ENCODE measurements around the gene INSYN1. TPM values are rescaled to one million over a fixed set of nuclear protein-coding genes. Genes with fewer than 3 reads are reported as not detected.
A peak's percentile ranks its signal among the peaks of the same experiment; 100 is the strongest.

INSYN1 gene
- total and polyA plus RNA-seq, 8 donors, result 0.14 to 39.7 (median 7.5) TPM

- DNase-seq, result no peak
- Histone ChIP-seq H3K27ac (peak overlapping the region in 4 of 5 donors; percentile 18 to 50 (median 34)), H3K36me3 (peaks cover 0 to 15% (median 11%) of the 10 kb centered on the region in 4 donors), H3K27me3 (no peaks in the 10 kb centered on the region), H3K9me3 (no peaks in the 10 kb centered on the region), H3K4me3 (no peak overlapping the region), H3K4me1 (peaks cover 15 to 59% (median 41%) of the 10 kb centered on the region in 4 donors)
- intact Hi-C loops (cut with DNase I; ENCODE audit: low total_unique reads), result no loop called here
- TF ChIP-seq POLR2AphosphoS5 (IDR thresholded peaks at IDR 0.05) (no peak), POLR2A (IDR thresholded peaks at IDR 0.05) (no peak), CTCF (IDR thresholded peaks at IDR 0.05) (no peak), EP300 (IDR thresholded peaks at IDR 0.05) (no peak)
- 71 to 81% (median 79%) methylated on average over 16 of the region's 16 CpGs for WGBS, 5 donors
These were observed 57.1 kb downstream of the INSYN1 start for GRCh38 chr15:73695773-73696640.

DNA sequence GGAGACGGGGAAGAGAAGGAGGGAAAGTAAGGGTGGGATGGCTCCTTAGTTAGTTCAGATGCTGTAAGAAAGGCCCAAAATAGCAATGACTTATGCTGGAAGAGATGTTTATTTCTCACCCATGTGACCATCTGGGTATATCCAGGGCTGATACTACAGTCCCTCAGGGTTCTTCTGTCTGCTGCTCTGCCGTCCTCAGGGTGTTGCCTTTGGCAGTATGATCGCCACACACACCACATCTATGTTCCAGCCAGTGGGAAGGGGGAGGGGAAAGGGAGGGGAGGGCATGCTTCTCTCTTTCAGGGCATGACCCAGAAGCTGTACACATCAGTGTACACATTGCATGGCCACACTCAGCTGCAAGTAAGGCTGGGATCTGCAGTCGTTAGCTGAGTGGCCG is 58.7 kb downstream of the INSYN1 start:
- Histone ChIP-seq H3K27me3 (no peaks in the 10 kb centered on the region), H3K9me3 (no peaks in the 10 kb centered on the region), H3K36me3 (peaks cover 0 to 10% (median 6%) of the 10 kb centered on the region in 4 donors), H3K4me3 (no peak overlapping the region), H3K27ac (no peak overlapping the region), H3K4me1 (peaks cover 15 to 74% (median 46%) of the 10 kb centered on the region in 4 donors)
- no peak for TF ChIP-seq POLR2A (IDR thresholded peaks at IDR 0.05)
- no peak for TF ChIP-seq POLR2AphosphoS5 (IDR thresholded peaks at IDR 0.05)
- no peak for TF ChIP-seq CTCF (IDR thresholded peaks at IDR 0.05)
- TF ChIP-seq EP300 (IDR thresholded peaks at IDR 0.05), result no peak
- intact Hi-C loops (cut with DNase I; ENCODE audit: low total_unique reads), result no loop called here
- DNase-seq, result no peak
- 45 to 63% (median 58%) methylated on average over 5 of the region's 5 CpGs for WGBS, 5 donors

DNA sequence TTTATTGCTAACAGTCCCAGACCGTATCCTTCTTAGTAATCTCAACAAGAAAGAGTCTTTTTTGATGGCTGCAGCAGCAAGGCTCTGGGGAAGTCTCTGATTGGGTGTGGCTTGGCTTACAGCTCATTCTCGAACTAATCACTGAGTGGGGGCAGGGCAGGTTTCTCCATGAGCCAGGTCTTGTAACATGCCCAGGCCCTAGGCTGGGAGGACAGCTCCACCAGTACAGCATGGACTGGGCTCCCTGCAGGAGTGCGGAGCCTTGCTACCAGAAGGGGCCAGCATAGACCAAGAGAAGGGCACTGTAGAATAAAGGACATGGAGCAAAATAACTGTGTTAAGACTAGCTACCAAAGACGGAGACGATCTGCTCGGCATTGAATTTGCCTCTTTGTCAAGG is 61.8 kb downstream of the INSYN1 start:
- H3K9me3 ChIP-seq, result no peaks in the 10 kb centered on the region
- H3K4me1 ChIP-seq, result peaks cover 26 to 86% (median 51%) of the 10 kb centered on the region in 4 donors
- TF ChIP-seq CTCF (IDR thresholded peaks at IDR 0.05) (peak in 1 of 7 experiments; percentile 14), POLR2A (IDR thresholded peaks at IDR 0.05) (no peak), EP300 (IDR thresholded peaks at IDR 0.05) (no peak), POLR2AphosphoS5 (IDR thresholded peaks at IDR 0.05) (no peak)
- WGBS, 5 donors, result 49 to 59% (median 53%) methylated on average over 6 of the region's 6 CpGs
- no peak overlapping the region for H3K4me3 ChIP-seq
- no peak overlapping the region for H3K27ac ChIP-seq
- intact Hi-C loops (cut with DNase I; ENCODE audit: low total_unique reads), result no loop called here
- peak; percentile 70 to 80 for DNase-seq
- no peaks in the 10 kb centered on the region for H3K36me3 ChIP-seq
- H3K27me3 ChIP-seq, result peaks cover 0 to 10% (median 0%) of the 10 kb centered on the region in 3 donors

- WGBS, 5 donors, result 89 to 93% (median 91%) methylated on average over 6 of the region's 6 CpGs
- no peak overlapping the region for H3K4me3 ChIP-seq
- no peaks in the 10 kb centered on the region for H3K9me3 ChIP-seq
- H3K27me3 ChIP-seq, result peaks cover 0 to 23% (median 0%) of the 10 kb centered on the region in 3 donors
- peaks cover 40 to 82% (median 60%) of the 10 kb centered on the region in 4 donors for H3K4me1 ChIP-seq
- H3K36me3 ChIP-seq, result no peaks in the 10 kb centered on the region
- TF ChIP-seq CTCF (IDR thresholded peaks at IDR 0.05) (no peak), POLR2A (IDR thresholded peaks at IDR 0.05) (no peak), POLR2AphosphoS5 (IDR thresholded peaks at IDR 0.05) (no peak), EP300 (IDR thresholded peaks at IDR 0.05) (no peak)
- peak overlapping the region in 3 of 5 donors; percentile 6 to 44 (median 16) for H3K27ac ChIP-seq
- no peak for DNase-seq
- intact Hi-C loops (cut with DNase I; ENCODE audit: low total_unique reads), result no loop called here
These were observed 64.7 kb downstream of the INSYN1 start for GRCh38 chr15:73688455-73688854.

Data from stomach (tissue), 9 donors.